Mucosa of rectum (tissue), 2 donors: ENCODE measurements around the gene TUBGCP3.

Experiments
- H3K27ac ChIP-seq, 2 donors: one replicate each; pipeline ENCODE4 v1.7.0; 2013; ENCODE audit warnings: inconsistent platforms in 2 of 2, low read depth in 2 of 2, low read length in 2 of 2
- H3K27me3 ChIP-seq, 2 donors: one replicate each; pipeline ENCODE4 v1.7.0; 2013; ENCODE audit warnings: low read length in 2 of 2; ENCODE audit not compliant: control insufficient read depth in 2 of 2, insufficient read depth in 2 of 2
- H3K36me3 ChIP-seq, 2 donors: one replicate each; pipeline ENCODE4 v1.7.0; 2013; ENCODE audit warnings: low read length in 2 of 2; ENCODE audit not compliant: control insufficient read depth in 2 of 2, insufficient read depth in 2 of 2
- H3K4me1 ChIP-seq, 2 donors: one replicate each; pipeline ENCODE4 v1.7.0; 2013; ENCODE audit warnings: low read length in 2 of 2, mild to moderate bottlenecking in 1 of 2; ENCODE audit not compliant: control insufficient read depth in 2 of 2, insufficient read depth in 2 of 2
- H3K4me3 ChIP-seq, 2 donors: one replicate each; pipeline ENCODE4 v1.7.0; 2013; ENCODE audit warnings: low read length in 2 of 2
- H3K9ac ChIP-seq, 2 donors: one replicate each; pipeline ENCODE4 v1.7.0; 2013; ENCODE audit warnings: low read length in 2 of 2, low read depth in 1 of 2, mild to moderate bottlenecking in 1 of 2
- H3K9me3 ChIP-seq, 2 donors: one replicate each; pipeline ENCODE4 v1.7.0; 2013; ENCODE audit warnings: low read length in 2 of 2; ENCODE audit not compliant: control insufficient read depth in 2 of 2
- donor health status: healthy.
- donor health status: Normal muscosa, but diverticular disease.

The TUBGCP3 gene

DNA sequence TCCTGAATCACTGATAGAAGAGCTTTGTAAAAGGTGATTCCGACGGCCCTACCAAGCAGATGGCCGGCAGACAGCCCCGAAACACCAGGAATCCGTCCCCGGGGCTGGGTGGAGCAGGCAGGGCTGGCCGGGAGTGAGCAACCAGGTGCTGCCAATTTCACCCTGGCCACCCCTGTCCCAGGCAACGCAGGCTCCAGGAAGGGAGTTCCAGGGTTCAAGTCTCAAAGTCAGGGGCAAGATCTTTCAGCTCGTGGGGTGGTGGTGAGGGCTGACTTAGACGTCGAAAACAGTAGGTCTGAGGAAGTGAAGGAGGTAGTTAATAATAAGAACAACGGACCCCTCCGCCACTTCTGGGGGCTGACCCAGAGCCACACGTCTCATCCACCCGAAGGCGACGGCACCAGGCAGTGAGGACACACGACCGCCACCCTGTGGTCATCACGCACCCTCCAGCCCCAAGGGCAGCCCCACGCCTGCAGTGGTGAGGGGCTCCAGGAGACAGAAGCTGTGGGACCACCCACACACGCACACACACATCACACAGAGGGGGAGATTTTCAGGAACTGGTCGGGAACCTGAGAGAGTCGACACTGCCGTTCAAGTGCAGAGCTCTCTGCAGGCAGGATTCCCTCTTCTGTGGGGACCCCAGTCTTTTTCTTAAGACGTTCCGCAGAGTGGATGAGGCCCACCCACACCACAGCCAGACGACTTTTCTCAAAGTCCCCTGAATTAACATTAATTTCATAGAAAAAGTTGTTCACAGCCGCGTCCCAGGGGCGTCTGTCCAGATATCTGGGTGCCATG, 144.6 kb downstream of the TUBGCP3 start:
- H3K4me1 ChIP-seq, result no peaks in the 10 kb centered on the region
- H3K4me3 ChIP-seq, result no peak overlapping the region
- no peak overlapping the region for H3K9ac ChIP-seq
- H3K27ac ChIP-seq, result no peak overlapping the region
- no peaks in the 10 kb centered on the region for H3K9me3 ChIP-seq
- H3K27me3 ChIP-seq, result peaks cover 6 to 21% of the 10 kb centered on the region in 2 donors
- H3K36me3 ChIP-seq, result no peaks in the 10 kb centered on the region

DNA sequence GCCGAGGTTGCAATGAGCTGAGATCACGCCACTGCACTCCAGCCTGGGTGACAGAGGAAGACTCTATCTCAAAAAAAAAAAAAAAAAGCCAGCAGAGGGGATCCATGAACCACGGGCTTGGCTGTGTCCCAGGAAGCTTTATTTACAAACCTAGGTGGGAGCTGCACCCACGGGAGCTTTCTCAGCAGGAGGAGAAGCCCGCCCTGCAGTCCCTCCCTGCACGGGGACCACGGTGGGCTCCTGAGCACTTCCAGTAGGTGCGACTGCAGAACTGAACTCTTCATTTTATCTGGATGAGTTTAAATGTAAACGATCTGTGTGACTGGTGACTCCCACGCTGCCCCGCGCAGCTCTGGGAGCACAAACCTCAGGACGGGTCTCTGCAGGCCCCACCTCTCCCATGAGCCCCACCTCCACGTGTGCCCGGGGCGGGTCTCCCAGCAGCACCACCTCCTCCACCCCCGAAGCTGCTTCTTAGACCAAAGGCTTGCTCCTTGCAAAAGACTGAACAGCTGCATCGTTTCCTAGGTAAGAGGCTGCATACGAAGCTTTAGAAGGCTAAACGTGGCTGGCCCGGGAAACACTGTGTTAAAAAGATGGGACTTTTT, 145.4 kb downstream of the TUBGCP3 start:
- Histone ChIP-seq H3K4me1 (no peaks in the 10 kb centered on the region), H3K27me3 (peaks cover 6 to 21% of the 10 kb centered on the region in 2 donors), H3K9ac (no peak overlapping the region), H3K4me3 (no peak overlapping the region), H3K27ac (no peak overlapping the region), H3K9me3 (no peaks in the 10 kb centered on the region), H3K36me3 (no peaks in the 10 kb centered on the region)

- H3K9ac ChIP-seq, result no peak overlapping the region
- no peak overlapping the region for H3K4me3 ChIP-seq
- no peaks in the 10 kb centered on the region for H3K9me3 ChIP-seq
- peaks cover 5 to 21% of the 10 kb centered on the region in 2 donors for H3K27me3 ChIP-seq
- H3K36me3 ChIP-seq, result no peaks in the 10 kb centered on the region
- no peak overlapping the region for H3K27ac ChIP-seq
- no peaks in the 10 kb centered on the region for H3K4me1 ChIP-seq
Observed at GRCh38 chr13:112441779-112442310, 146.1 kb downstream of the TUBGCP3 start.

DNA sequence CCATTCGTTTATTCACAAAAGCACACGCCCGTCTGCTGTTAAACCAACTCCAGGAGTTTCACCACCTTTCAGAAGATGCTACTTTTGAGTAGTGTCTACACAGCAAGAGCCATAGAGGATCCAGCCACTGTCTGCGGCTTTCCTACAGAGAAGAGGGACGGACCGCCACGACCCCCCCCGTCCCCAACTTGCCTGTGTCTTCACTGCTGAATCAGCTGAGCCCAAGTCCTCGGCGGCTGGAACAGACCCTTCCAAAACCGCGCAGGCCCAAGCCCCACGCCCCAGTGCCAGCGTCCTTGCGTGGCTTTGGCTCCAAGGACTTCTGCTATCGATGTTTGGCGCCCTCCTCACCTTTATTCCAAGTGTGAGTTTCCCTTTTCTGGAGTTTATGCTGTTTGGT, 146.7 kb downstream of the TUBGCP3 start:
- H3K27me3 ChIP-seq, result peaks cover 5 to 21% of the 10 kb centered on the region in 2 donors

DNA sequence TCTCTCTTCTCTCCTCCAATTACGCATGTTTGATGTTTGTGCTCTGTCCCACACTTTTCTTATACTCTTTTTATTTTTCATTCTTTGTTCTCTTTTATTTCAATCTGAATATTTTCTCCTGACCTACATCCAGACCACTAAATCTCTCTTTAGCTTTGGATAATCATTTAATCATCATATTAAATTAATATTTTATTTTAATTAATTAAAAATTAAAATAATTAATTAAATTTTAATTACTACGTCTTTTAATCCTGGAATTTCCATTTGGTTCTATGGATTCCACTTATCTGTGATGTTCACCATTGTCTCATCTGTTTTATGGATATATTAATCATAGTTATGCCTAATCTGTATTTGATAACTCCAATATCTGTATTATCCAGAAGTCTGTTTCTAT, 149.4 kb downstream of the TUBGCP3 start:
- Histone ChIP-seq H3K9me3 (no peaks in the 10 kb centered on the region), H3K9ac (no peak overlapping the region), H3K36me3 (no peaks in the 10 kb centered on the region), H3K27me3 (peaks cover under 1 to 11% of the 10 kb centered on the region in 2 donors), H3K27ac (no peak overlapping the region), H3K4me1 (no peaks in the 10 kb centered on the region), H3K4me3 (no peak overlapping the region)

More for the DNA sequence above, 146.7 kb downstream of the TUBGCP3 start:
- Histone ChIP-seq H3K27ac (no peak overlapping the region), H3K4me3 (no peak overlapping the region), H3K36me3 (no peaks in the 10 kb centered on the region), H3K9me3 (no peaks in the 10 kb centered on the region), H3K4me1 (no peaks in the 10 kb centered on the region), H3K9ac (no peak overlapping the region)

DNA sequence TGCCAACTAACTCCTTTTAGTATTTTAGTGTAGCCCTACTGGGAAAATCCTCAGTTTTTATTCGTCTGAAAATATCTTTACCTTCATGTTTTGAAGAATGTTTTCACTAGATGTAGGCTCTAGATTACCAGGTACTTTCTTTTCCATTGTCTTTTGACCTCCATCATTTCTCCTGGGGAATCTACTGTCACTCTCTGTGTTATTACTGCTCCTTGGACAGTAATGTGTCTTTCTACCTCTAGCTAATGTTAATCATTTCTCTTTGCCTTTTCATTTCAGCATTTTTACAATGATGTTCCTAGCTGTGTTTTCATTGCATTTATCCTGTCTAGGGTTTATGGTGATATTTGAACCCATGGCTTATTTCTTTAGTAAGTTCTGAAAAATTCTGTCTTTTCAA, 149.9 kb downstream of the TUBGCP3 start:
- Histone ChIP-seq H3K4me1 (no peaks in the 10 kb centered on the region), H3K27ac (no peak overlapping the region), H3K4me3 (no peak overlapping the region), H3K9ac (no peak overlapping the region), H3K27me3 (peaks cover 0 to 7% of the 10 kb centered on the region in 2 donors), H3K9me3 (no peaks in the 10 kb centered on the region), H3K36me3 (no peaks in the 10 kb centered on the region)

- H3K27ac ChIP-seq, result no peak overlapping the region
- H3K9me3 ChIP-seq, result no peaks in the 10 kb centered on the region
- H3K4me1 ChIP-seq, result no peaks in the 10 kb centered on the region
- no peaks in the 10 kb centered on the region for H3K27me3 ChIP-seq
- H3K36me3 ChIP-seq, result no peaks in the 10 kb centered on the region
- no peak overlapping the region for H3K9ac ChIP-seq
- no peak overlapping the region for H3K4me3 ChIP-seq
Observed at GRCh38 chr13:112435973-112436372, 152.0 kb downstream of the TUBGCP3 start.
